ENCODE data around the gene CASK.

CASK gene

DNA sequence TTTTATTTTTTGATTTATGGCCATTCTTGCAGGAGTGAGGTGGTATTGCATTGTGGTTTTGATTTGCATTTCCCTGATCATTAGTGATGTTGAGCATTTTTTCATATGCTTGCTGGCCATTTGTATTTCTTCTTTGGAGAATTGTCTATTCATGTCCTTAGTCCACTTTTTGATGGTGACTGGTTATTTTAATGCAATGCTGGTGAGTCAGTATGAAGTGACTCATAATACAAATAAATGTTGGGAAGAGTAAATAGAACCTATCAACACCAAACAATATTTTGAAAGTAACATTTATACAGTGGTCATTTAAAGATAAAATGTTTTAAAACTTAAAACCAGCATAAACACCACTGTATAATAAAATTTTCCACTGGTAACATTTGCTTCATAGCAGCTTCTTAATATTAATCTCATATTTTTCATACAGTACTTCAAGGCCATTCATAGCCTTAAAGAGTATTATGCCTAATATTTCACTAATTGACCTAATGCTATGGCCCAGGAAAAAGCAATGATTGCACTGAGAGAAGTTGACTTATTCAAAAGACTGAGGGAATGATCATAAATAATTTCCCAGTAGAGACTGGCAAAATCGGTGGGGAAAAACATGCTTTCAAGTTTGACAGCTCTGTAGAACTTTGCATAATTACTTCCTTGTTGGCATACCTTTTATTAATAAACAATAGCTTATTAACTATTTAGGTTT is 33.9 kb downstream of the CASK start:
- TF ChIP-seq, protein P1, sequence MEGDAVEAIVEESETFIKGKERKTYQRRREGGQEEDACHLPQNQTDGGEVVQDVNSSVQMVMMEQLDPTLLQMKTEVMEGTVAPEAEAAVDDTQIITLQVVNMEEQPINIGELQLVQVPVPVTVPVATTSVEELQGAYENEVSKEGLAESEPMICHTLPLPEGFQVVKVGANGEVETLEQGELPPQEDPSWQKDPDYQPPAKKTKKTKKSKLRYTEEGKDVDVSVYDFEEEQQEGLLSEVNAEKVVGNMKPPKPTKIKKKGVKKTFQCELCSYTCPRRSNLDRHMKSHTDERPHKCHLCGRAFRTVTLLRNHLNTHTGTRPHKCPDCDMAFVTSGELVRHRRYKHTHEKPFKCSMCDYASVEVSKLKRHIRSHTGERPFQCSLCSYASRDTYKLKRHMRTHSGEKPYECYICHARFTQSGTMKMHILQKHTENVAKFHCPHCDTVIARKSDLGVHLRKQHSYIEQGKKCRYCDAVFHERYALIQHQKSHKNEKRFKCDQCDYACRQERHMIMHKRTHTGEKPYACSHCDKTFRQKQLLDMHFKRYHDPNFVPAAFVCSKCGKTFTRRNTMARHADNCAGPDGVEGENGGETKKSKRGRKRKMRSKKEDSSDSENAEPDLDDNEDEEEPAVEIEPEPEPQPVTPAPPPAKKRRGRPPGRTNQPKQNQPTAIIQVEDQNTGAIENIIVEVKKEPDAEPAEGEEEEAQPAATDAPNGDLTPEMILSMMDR (IDR thresholded peaks at IDR 0.05; ENCODE audit: low read depth, low read length, missing control alignments) = no peak
- no peak for DNase-seq (ENCODE audit: low read depth)
- H3K4me3 ChIP-seq (ENCODE audit: low read depth, low read length) = no peak overlapping the region

DNA sequence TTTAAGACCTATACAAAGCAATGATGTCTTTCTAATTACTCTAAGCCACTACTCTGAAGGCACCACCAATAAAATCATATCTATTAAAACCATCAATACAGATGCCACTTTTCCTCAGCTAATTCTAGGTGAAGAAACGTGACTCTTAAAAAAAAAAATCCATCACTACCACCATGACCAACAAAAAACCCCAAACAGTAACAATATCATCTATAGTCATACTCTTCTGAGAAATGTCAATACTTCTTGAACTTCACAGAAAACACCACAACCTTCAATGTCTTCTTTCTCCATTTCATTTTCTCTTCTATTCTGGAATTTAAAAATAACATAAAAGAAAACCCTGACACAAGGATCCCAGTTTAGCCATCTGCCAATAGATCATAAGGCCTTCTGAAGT is 35.7 kb downstream of the CASK start:
- no peak for DNase-seq (ENCODE audit: low read depth)
- no peak overlapping the region for H3K4me3 ChIP-seq (ENCODE audit: low read depth, low read length)
- TF ChIP-seq, protein P1 (IDR thresholded peaks at IDR 0.05; ENCODE audit: low read depth, low read length, missing control alignments) = no peak

DNA sequence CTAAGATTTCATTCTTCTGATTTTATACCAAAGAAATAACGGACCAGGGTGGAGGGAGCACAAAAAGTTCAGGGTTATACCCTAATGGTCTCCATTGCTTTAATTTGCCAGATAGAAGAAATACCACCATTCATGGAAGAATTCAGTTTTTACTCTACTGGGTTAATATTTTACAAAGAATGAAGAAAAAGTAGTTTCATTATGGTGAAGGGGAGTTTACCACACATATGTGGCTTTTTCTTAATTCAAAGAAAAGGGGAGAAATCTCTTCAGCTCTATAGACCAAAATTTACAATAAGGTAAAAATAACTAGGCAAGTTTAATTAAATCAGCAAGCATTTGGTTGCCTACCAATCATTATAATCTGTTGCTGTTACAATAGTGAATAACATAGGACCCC is 37.6 kb downstream of the CASK start:
- no peak for DNase-seq (ENCODE audit: low read depth)
- TF ChIP-seq, protein P1 (IDR thresholded peaks at IDR 0.05; ENCODE audit: low read depth, low read length, missing control alignments) = no peak
- H3K4me3 ChIP-seq (ENCODE audit: low read depth, low read length) = no peak overlapping the region

DNA sequence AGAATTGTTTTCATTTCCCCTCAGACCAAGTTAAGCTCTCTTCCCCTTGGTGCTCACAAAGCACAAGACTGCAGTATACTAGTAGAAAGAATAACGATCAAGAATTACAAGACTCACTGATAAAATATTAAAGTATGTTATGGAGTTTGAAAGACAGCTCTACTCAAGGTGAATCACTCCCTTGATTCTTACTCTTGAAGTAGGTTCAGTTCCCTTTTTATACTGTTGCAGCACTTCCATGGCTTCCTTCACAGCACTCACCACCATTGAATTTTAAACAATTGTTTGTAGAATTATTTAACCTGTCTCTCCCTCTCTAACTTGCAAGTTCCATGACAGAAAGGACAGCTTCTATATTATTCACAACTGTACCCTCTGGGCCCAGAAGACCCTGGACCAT is 42.2 kb downstream of the CASK start:
- H3K4me3 ChIP-seq (ENCODE audit: low read depth, low read length) = no peak overlapping the region
- TF ChIP-seq, protein P1 (IDR thresholded peaks at IDR 0.05; ENCODE audit: low read depth, low read length, missing control alignments) = no peak
- no peak for DNase-seq (ENCODE audit: low read depth)

DNA sequence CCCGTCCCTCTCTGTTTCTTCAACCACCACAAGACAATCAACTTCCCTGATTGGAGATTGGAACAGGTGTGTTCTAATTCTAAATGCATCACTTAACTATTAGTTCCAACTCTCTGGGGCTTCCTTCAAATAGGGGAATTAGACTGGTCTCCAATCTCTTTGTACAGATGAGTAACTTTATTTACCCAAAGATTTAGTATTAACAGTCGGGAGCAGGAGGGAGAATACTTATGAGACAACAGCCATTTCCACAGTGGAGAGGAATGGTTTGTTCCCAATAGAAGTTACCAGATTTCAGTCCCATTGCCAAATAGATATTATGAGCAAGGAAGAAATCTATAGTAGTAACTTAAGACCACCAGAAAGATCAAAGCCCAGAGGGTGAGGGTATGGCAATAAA is 46.2 kb downstream of the CASK start:
- DNase-seq (ENCODE audit: low read depth) = no peak
- TF ChIP-seq, protein P1 (IDR thresholded peaks at IDR 0.05; ENCODE audit: low read depth, low read length, missing control alignments) = no peak
- no peak overlapping the region for H3K4me3 ChIP-seq (ENCODE audit: low read depth, low read length)

DNA sequence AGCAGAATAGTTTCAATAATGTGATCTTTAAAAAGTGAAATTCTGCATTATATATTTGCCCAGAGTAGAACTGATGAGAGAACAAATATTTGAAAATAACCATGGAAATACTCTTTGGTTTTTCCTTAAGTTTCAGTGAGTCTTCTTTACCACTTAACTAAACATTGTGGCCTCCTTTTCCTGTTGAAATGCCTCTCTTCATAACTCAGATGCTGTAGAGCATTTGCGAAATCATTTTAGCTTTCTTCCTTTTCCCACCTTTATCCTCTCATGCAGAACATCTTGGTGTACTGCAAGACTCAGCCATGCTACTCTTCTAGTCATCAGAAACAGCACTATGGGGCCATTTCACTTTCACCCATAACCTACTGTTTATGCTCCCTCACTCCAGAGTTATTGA is 48.2 kb downstream of the CASK start:
- no peak overlapping the region for H3K4me3 ChIP-seq (ENCODE audit: low read depth, low read length)
- TF ChIP-seq, protein P1 (IDR thresholded peaks at IDR 0.05; ENCODE audit: low read depth, low read length, missing control alignments) = no peak
- DNase-seq (ENCODE audit: low read depth) = no peak

DNA sequence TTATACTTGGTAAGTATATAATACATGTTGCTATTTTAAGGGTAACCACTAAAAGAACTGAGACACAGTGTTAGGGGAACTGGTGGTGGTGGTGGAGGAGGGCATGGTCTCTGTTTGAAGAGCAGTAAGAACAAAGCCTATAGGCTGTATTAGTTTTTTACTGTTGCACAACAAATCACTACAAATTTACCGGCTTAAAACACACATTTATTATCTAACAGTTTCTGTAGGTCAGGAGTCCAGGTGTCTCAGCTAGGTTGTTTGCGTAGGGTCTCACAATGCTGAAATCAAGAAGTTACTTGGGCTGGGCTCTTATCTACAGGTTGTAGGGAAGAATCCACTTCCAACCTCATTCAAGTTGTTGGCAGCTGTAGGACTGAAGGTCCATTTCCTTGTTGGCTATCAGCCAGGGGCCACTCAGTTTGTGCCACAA is 52.6 kb downstream of the CASK start:
- no peak overlapping the region for H3K4me3 ChIP-seq (ENCODE audit: low read depth, low read length)
- TF ChIP-seq, protein P1 (IDR thresholded peaks at IDR 0.05; ENCODE audit: low read depth, low read length, missing control alignments) = no peak
- DNase-seq (ENCODE audit: low read depth) = no peak

Measured in GM12864 (cell line).